HG03175 (cell line): Measurements from ENCODE around the gene BANF2.

Experiments
- ATAC-seq: cut with Tn5 transposase; IDR thresholded peaks from one replicate; pipeline ENCODE4 v1.9.1; 2021; ENCODE audit warnings: mild to moderate bottlenecking, moderate library complexity; ENCODE audit not compliant: unreplicated experiment

Gene BANF2

GRCh38 chr20:17663486-17663885 is 36.3 kb upstream of the BANF2 start:
- ATAC-seq = no peak

- no peak for ATAC-seq
Measured at GRCh38 chr20:17664025-17664633, 35.6 kb upstream of the BANF2 start.

DNA sequence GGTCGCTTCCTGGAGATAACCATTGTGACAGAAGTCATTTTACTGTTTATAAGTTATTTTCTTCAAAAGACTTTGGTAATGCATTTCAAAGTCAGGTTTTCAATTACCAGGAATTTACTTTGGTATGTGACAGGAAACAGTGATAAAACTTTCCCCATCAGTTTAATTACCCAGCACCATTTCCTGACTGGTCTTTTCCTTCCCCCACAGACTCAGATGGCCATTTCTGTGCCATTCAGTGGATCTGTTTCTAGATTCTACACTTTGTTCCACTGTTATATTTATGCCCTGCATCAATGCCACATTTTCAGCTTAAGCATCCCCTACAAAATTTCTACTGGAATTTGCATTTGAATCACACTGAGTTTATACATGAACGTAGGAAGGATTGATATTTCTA is 34.0 kb upstream of the BANF2 start:
- no peak for ATAC-seq

- no peak for ATAC-seq
Measured at GRCh38 chr20:17666481-17666880, 33.3 kb upstream of the BANF2 start.

DNA sequence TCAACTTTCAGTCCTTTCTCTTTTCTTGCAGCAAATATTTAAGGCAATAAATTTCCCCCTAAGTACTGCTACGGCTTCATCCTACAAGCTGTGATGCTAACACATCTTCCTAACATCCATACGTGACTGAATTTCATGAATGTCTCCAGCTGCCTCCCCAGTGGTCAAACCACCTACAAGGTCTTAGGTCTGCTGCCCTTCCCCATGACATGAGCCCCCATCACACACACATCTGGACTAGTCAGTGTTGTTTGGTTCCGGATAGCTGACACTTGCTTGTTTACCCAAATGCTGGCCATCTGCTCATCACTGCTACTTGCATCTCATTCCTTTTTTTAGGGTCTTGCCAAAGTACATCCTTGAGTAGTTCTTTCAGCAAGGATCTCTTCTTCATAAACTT is 32.3 kb upstream of the BANF2 start:
- no peak for ATAC-seq

GRCh38 chr20:17668432-17668831 is 31.3 kb upstream of the BANF2 start:
- ATAC-seq = no peak

DNA sequence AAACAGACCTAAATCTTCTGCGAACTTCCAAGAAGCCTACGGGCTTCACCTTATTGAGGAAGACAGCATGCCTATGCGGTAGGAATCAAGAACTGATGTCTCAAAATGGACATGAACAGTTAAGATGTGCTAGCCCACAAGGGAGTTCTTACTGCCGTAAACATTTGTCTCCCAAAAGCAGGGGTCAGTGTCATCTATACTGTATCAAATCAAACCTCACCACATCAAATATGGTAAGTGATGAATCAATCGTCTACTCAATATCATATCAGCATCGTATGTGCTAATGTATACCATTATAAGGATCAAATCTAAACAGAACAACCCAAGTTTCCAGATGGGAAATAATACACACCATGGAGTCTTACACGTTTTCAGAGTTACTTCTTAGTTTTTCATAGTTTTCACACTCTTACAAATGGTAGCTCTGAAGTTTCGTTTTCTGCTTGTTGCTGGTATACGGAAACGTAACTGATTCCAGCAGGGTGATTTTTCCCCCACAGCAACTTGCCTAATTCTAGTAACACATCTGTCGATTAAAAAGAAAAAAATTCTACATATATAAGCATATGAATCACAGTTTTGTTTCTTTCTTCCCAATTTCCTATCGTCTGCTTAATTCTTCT is 30.3 kb upstream of the BANF2 start:
- ATAC-seq = no peak

GRCh38 chr20:17671011-17671410 is 28.8 kb upstream of the BANF2 start:
- no peak for ATAC-seq

DNA sequence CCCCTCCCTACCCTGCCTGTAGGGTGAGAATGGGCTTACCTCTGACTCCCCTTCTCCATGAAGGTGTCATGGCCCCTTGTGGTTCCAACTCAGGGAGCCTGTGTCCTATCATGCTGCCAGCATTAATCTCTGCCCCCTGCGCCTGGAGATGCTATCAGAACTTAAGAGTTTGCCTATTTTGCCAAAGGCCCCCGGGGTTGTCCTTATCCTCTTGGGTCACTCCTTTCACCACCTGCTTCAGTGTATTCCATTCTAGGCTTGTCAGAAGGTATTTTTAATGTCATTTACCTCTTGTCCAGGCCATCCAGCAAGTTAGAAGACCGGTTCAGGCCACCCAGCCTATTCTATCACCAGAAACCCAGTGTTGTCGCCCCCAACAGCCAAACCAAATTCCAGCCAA is 28.2 kb upstream of the BANF2 start:
- ATAC-seq = no peak

DNA sequence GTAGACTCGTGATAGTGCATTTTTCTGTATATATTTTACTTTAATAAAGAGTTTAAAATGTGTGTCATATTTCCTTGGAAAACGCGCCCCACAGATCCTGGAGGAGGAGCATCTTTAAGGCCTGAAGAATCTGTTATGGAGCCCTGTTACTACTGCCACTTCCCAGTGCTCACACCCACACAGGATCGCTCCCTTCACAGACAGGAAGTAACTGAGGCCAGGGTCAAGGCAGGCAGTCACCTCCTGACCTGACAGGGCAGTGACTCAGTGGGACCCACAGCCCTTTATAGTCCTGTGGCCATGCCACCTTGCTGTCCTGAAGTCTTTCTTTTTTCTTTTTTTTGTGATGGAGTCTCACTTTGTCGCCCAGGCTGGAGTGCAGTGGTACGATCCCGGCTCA is 26.7 kb upstream of the BANF2 start:
- no peak for ATAC-seq

DNA sequence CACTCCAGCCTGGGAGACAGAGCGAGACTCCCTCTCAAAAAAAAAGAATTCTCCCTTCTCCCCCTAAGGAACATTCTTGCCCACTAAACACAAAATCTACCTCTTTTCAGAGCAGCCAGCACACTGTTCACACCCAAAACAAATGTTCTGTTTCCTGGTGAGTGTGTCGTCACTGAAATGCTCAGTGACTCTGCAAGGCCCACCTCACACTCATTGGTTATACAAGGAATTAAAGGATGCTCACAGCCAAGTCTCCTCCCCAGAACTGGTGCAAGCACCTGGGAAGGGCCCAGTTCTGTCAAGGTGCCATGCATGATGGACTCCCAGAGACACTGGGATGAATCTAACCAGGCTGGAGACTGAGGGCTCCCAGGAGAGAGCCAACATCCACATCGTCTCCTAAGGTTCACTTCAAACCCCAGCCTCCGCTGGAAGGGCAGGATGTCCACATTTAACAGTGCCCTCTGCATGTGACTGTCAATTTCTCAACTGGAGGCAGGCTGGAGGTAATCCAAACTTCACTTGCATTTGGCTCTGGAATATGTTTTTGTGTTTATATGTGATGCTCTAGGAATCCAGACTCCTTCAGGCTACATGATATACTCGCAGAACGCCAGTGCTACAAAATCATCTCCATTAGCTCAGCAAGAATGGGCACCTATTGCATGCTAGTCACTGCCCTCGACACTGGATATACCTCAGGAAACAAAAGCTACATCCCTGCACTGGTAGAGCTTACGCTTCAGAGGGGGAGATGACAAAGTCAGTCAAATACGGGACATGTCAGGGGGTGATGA is 24.8 kb upstream of the BANF2 start:
- ATAC-seq = no peak

- ATAC-seq = no peak
Measured at GRCh38 chr20:17675519-17676377, 24.0 kb upstream of the BANF2 start.

GRCh38 chr20:17676378-17676759 is 23.4 kb upstream of the BANF2 start:
- no peak for ATAC-seq

DNA sequence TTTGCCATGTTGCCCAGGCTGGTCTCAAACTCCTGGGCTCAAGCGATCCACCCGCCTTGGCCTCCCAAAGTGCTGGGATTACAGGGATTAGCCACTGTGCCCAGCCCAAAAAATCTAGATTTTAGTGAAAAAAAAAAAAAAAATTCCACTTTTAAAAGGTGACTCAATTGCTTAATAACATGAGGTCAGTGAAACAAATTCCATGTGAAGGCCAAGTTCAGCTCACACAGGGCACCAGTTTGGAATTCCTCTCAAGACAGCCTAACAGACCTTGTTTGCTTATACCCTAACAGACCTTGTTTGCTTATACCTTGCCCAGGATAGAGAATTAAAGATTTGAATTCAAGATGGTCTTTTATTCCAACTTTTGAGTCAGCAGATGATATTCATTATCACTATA is 22.8 kb upstream of the BANF2 start:
- ATAC-seq = no peak

GRCh38 chr20:17678295-17678694 is 21.5 kb upstream of the BANF2 start:
- no peak for ATAC-seq

GRCh38 chr20:17678886-17679285 is 20.9 kb upstream of the BANF2 start:
- ATAC-seq = no peak

DNA sequence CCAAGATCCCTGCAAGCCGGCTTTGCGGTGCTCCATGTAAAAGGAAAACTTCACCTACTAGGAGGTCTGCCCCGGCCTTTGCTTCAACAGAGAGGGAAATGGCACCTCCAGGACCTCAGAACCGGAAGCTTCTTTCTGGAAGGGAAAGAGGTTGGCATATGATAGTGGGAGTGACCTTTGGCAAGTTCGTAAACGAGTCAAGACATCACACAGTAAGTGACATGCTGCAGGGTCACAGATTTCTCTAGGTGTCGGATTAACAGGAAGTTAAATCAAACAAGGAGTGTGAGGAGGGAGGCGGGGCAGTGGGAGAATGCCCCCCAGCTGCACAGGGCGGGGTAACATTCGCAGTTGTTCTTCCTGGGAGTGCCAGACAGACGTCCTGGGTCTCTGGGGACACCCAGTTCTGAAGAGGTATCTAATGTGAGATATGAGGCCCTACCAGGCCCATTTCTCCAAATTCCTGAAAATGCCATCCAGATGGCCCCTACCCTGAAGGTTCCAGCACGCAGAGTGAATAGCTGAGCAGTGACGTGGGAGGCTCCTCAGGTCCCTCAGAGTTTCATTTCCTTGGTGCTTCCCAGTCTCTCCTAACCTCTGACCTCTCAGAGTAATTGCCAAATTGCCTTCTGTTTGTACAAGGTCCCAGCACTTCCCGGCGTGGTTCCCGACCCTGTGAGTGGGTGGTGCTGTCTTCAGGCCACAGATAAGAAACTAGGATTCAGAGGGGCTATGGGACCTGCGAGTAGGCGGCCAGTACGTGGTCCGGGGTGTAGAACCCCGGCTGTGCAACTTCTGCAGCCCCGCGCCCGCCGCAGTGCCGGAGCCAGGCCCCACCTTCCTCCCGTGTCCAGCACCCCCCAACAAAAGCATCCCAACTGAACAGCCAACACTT is 19.6 kb upstream of the BANF2 start:
- no peak for ATAC-seq

DNA sequence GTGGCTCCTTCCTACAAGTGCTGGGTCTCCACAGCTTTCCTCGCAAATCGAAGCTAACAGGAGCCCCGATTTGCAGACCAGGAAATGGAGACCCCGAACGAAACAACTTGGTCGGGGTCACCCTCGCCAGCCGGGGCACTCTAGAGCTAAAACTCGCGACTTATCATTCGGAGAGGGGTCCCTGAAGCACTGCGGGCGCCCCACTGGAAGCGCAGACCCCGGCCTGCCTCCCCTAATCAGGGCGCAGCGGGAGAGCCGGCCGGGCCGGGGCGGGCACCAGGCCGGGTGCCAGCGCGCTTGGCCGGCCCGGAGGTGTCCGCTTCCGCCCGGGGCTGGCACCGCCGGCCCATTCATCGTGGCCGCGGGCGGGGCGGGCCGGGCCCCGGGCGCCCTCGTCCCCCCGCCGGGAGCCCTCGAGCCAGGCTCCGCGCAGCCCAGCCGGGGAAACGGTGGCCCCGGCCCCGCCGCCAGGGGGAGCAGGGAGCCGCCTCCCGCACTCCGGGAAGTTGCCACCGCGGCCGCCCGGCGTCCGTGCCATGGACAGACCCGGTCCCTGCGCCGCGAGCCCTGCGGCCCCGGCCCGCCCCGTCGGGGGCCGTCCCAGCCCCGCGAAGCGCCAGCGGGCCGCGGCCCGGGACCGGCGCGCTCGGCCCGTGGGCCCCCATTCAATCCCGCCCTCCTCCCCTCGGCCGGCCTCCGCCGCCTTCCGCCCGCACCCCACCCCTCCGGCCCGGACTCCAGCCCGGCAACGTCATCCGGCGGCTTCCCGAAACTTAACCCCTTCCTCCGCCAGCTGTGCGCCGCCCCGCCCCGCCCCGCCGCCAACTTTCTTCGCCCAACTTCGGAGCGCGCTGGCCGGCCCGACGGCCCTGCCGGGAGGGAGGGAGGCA is 18.7 kb upstream of the BANF2 start:
- peak; percentile 42 for ATAC-seq

- peak; percentile 8 for ATAC-seq
Measured at GRCh38 chr20:17681726-17682102, 18.1 kb upstream of the BANF2 start.
